Muscle layer of duodenum (tissue), 2 donors: ENCODE measurements around the gene MYH7B.

Experiments
- H3K27ac ChIP-seq: one replicate; pipeline ENCODE4 v1.7.0; 2013; ENCODE audit warnings: mild to moderate bottlenecking, low read length
- H3K27me3 ChIP-seq: one replicate; pipeline ENCODE4 v1.7.0; 2013; ENCODE audit warnings: low read depth, mild to moderate bottlenecking, control low read depth, low read length
- H3K36me3 ChIP-seq, 2 donors: one replicate each; pipeline ENCODE4 v1.7.0; 2013; ENCODE audit warnings: low read length in 2 of 2, control low read depth in 1 of 2, mild to moderate bottlenecking in 1 of 2; ENCODE audit not compliant: insufficient read depth in 2 of 2, control insufficient read depth in 1 of 2
- H3K4me1 ChIP-seq, 2 donors: one replicate each; pipeline ENCODE4 v1.7.0; 2013; ENCODE audit warnings: low read length in 2 of 2, mild to moderate bottlenecking in 2 of 2, control low read depth in 1 of 2, moderate library complexity in 1 of 2; ENCODE audit not compliant: insufficient read depth in 2 of 2, control insufficient read depth in 1 of 2
- H3K4me3 ChIP-seq, 2 donors: one replicate each; pipeline ENCODE4 v1.7.0; 2013; ENCODE audit warnings: low read length in 2 of 2, low read depth in 1 of 2, mild to moderate bottlenecking in 1 of 2
- H3K9me3 ChIP-seq, 2 donors: one replicate each; pipeline ENCODE4 v1.7.0; 2013; ENCODE audit warnings: low read length in 2 of 2, control low read depth in 1 of 2, mild to moderate bottlenecking in 1 of 2; ENCODE audit not compliant: control insufficient read depth in 1 of 2
- donor health status: healthy.

MYH7B gene

GRCh38 chr20:34955231-34956040 lies at the start of gene MYH7B, which contains the start of gene GSS:
Gene MYH7B (plus strand): TSS chr20:34955868. CDS start chr20:34978006, 22,138 bp downstream.
Gene GSS (minus strand): TSS chr20:34955806. CDS start chr20:34951852, 3,954 bp downstream.
- H3K36me3 ChIP-seq: peaks cover 0 to 7% of the 10 kb centered on the region in 2 donors

GRCh38 chr20:34907616-34908469 lies 47.8 kb upstream of the MYH7B start:
- Histone ChIP-seq H3K27ac (peak overlapping the region; percentile 89), H3K9me3 (no peaks in the 10 kb centered on the region), H3K4me3 (no peak overlapping the region), H3K27me3 (no peaks in the 10 kb centered on the region), H3K36me3 (no peaks in the 10 kb centered on the region), H3K4me1 (peaks cover 13 to 15% of the 10 kb centered on the region in 2 donors)

More at GRCh38 chr20:34955231-34956040, at the start of gene MYH7B, which contains the start of gene GSS:
- H3K9me3 ChIP-seq: no peaks in the 10 kb centered on the region
- H3K27me3 ChIP-seq: no peaks in the 10 kb centered on the region
- peak within 1 kb of the TSS; percentile 69 to 86 for H3K4me3 ChIP-seq
- H3K4me1 ChIP-seq: peaks cover 0 to 7% of the 10 kb centered on the region in 2 donors
- H3K27ac ChIP-seq: peak within 1 kb of the TSS; percentile 91

GRCh38 chr20:34915131-34915530 lies 40.5 kb upstream of the MYH7B start:
- no peak overlapping the region for H3K4me3 ChIP-seq
- peak overlapping the region; percentile 12 for H3K27ac ChIP-seq
- H3K9me3 ChIP-seq: no peaks in the 10 kb centered on the region
- no peaks in the 10 kb centered on the region for H3K4me1 ChIP-seq
- H3K27me3 ChIP-seq: no peaks in the 10 kb centered on the region
- H3K36me3 ChIP-seq: peaks cover 11 to 16% of the 10 kb centered on the region in 2 donors

GRCh38 chr20:34915749-34916455 lies 39.8 kb upstream of the MYH7B start:
- Histone ChIP-seq H3K4me1 (no peaks in the 10 kb centered on the region), H3K27ac (peak overlapping the region; percentile 5), H3K9me3 (no peaks in the 10 kb centered on the region), H3K36me3 (peaks cover 18 to 19% of the 10 kb centered on the region in 2 donors), H3K27me3 (no peaks in the 10 kb centered on the region), H3K4me3 (no peak overlapping the region)

GRCh38 chr20:34916774-34917354 lies 38.8 kb upstream of the MYH7B start:
- no peak overlapping the region for H3K4me3 ChIP-seq
- H3K4me1 ChIP-seq: no peaks in the 10 kb centered on the region
- H3K36me3 ChIP-seq: peaks cover 24 to 27% of the 10 kb centered on the region in 2 donors
- peak overlapping the region; percentile 63 for H3K27ac ChIP-seq
- no peaks in the 10 kb centered on the region for H3K9me3 ChIP-seq
- no peaks in the 10 kb centered on the region for H3K27me3 ChIP-seq

- Histone ChIP-seq H3K36me3 (peaks cover 32 to 36% of the 10 kb centered on the region in 2 donors), H3K27me3 (no peaks in the 10 kb centered on the region), H3K9me3 (no peaks in the 10 kb centered on the region), H3K4me3 (no peak overlapping the region), H3K4me1 (no peaks in the 10 kb centered on the region), H3K27ac (no peak overlapping the region)
These were observed 35.6 kb upstream of the MYH7B start for GRCh38 chr20:34920055-34920454.

- peaks cover 36 to 46% of the 10 kb centered on the region in 2 donors for H3K36me3 ChIP-seq
- H3K4me3 ChIP-seq: no peak overlapping the region
- no peak overlapping the region for H3K27ac ChIP-seq
- no peaks in the 10 kb centered on the region for H3K4me1 ChIP-seq
- no peaks in the 10 kb centered on the region for H3K9me3 ChIP-seq
- H3K27me3 ChIP-seq: no peaks in the 10 kb centered on the region
These were observed 34.2 kb upstream of the MYH7B start for GRCh38 chr20:34921436-34921835.

GRCh38 chr20:34922654-34923381 lies 32.9 kb upstream of the MYH7B start:
- no peaks in the 10 kb centered on the region for H3K9me3 ChIP-seq
- H3K36me3 ChIP-seq: peaks cover 49 to 60% of the 10 kb centered on the region in 2 donors
- no peak overlapping the region for H3K4me3 ChIP-seq
- H3K27ac ChIP-seq: no peak overlapping the region
- H3K4me1 ChIP-seq: no peaks in the 10 kb centered on the region
- no peaks in the 10 kb centered on the region for H3K27me3 ChIP-seq

GRCh38 chr20:34923414-34923813 lies 32.3 kb upstream of the MYH7B start:
- no peaks in the 10 kb centered on the region for H3K9me3 ChIP-seq

GRCh38 chr20:34925341-34925740 lies 30.3 kb upstream of the MYH7B start:
- no peaks in the 10 kb centered on the region for H3K4me1 ChIP-seq
- no peak overlapping the region for H3K27ac ChIP-seq
- peaks cover 62 to 77% of the 10 kb centered on the region in 2 donors for H3K36me3 ChIP-seq

More at GRCh38 chr20:34923414-34923813, 32.3 kb upstream of the MYH7B start:
- Histone ChIP-seq H3K27me3 (no peaks in the 10 kb centered on the region), H3K4me3 (no peak overlapping the region), H3K36me3 (peaks cover 55 to 66% of the 10 kb centered on the region in 2 donors), H3K4me1 (no peaks in the 10 kb centered on the region), H3K27ac (no peak overlapping the region)

More at GRCh38 chr20:34925341-34925740, 30.3 kb upstream of the MYH7B start:
- Histone ChIP-seq H3K9me3 (no peaks in the 10 kb centered on the region), H3K27me3 (no peaks in the 10 kb centered on the region), H3K4me3 (no peak overlapping the region)
